SU-DHL-6 (cell line): ENCODE data around the gene NTHL1.

ENCODE experiments used
- CTCF ChIP-seq: fragments of 200-600 bp; sonication (generic); IDR thresholded peaks from one replicate; pipeline ENCODE4 v1.5.1; 2017; ENCODE audit warnings: antibody characterized with exemption, mild to moderate bottlenecking, low read length, moderate library complexity; ENCODE audit not compliant: insufficient read depth, poor library complexity, severe bottlenecking
- EZH2phosphoT487 ChIP-seq: fragments of 200-600 bp; sonication (generic), shearing (Covaris generic); conservative IDR thresholded peaks from 2 replicates; pipeline ENCODE4 v1.6.1; 2018; ENCODE audit warnings: mild to moderate bottlenecking, antibody characterized with exemption, low read length, moderate library complexity, mixed read lengths

GRCh38 chr16:2079311-2079800 is 31.7 kb upstream of the NTHL1 start:
- no peak for TF ChIP-seq CTCF
- TF ChIP-seq EZH2phosphoT487: no peak
